Right forelimb (tissue), 1 donor: ENCODE measurements around the gene ZNF521.
A peak's percentile ranks its signal among the peaks of the same experiment; 100 is the strongest.

ENCODE experiments used
- DNase-seq: peaks from one replicate; pipeline ENCODE4 v3.0.0-alpha.2; 2018

ZNF521 gene

DNA sequence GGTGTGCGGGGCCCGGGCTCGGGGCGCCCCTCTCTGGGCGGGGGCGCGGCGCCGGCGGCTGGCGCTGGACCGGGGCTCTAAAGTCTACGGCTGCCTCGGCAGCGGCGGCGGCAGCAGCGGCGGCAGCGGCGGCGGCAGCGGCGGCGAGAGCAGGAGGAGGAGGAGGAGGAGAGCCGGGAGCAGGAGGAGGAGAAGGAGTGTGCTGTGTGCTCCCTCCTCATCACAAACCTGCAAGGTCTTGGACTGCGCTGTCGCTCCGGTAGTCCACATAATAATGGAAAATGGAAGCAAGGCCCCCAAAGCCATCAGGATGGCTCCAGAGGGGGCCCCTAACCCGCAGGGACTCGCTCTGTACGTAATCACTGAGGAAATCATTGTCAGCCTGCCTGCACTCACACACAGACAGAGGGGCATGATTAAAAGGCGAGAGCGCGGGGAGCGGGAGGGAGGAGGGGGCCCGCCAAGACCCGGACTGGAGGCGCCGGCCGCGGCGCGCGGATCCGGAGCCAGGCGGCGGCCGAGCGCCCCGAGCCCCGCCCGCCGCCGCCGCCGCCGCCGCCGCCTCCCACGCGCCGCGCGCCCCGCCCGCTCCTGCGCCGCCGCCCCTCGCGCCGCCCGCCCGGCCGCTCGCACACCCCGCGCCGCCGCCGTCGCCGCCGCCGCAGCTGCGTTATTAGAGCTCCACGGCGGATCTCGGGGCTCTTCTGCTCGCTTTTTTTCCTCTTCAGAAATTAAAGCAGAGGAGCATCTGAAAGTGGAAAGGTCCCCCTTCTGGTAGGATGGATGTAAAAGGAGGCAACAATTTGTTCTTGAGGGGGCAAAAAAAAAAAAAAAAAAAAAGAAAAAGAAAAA lies at the start of gene ZNF521:
Gene ZNF521 (minus strand): TSS at position 390 of the 852 bp plus-strand sequence. CDS start 1,220 bp downstream, outside the sequence.
- DNase-seq: peak; percentile 96

DNA sequence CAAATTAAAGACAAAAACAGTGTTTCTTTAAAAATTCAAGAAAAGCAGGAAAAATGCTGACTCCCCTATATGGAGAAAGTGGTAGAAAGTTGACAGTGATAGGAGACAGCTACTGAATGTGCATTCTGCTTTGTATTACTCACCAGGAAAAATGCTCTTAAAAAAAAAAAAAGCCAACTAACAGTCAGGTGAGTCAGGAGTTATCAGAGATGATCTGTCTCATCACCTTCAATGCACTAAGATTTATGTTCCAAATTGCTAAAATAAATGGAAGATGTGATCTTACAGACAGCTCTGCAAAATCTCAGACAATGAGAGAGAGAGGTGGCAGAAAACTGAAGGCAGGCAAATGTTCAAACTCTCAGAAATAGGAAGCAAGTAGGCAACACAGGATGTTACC lies 47.6 kb upstream of the ZNF521 start:
- no peak for DNase-seq

DNA sequence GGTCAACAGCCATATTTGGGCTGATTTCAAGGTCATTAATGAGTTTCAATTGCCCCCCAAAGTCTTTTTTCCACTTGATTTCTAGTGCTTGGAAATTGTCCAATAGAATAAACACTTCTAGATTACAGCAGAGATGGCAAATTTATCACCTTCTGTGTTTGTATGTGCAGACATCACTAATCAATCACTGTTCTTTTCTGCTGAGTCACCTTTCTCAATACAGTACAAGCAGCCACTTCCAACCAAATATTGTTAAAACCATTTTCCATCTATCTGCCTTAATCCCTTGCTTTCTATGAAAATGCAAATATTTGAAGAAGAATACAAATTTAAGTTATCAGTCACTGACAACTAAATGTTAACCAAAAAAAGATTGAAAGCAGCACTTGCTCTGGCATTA lies 40.2 kb upstream of the ZNF521 start:
- DNase-seq: no peak

DNA sequence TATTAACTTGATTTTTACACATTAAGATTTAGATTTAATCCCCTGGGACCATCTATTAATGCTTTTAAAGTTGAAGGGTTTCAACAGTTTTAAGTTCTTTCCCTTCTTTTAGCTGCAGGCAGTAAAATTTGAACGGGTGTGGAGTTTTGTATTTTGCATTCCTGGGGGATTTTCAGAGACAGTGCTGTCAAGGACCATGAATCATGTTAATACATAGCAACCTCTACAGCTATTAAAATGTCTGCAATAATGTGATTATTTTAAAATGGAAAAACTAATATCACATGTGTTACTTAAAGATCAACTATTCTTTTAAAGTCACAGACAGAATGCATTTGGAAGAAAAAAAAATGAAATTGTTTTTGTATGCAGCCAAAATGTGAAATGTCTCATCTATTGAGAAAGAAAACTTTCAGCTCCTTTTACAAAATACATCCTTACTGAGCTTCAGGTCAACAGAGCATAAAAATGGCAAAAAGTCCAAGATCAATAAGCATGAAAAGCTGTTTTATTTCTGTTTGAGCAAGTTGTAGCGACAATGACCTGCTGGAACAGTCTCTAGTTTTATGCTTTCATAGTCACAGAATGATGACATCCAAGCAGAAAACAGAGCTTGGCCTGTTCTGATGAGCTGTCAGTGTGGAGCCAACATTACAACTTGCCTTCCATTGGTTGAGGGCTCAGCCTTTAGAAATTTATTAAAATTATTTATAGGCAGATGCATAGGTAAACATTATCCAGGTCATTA lies 21.6 kb upstream of the ZNF521 start:
- DNase-seq: no peak

DNA sequence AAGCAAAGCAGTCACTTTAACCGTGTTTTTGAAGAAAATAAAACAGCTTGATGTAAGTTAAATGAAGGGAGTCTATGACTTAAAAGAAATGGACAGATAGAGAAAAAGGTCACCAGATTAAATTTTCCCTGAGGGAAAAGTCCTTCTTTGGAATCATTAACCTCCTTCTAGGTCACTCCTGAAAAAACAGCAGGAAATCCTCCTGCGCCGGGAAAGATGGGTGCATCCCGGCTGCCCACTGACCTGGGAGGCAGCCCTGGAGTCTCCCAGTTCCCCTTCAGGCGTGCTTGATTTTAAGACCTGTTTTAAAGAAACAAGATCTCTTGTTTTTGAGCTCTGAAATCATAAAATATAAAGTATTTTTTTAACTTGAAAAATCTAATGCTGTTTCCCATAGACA lies 18.4 kb upstream of the ZNF521 start:
- no peak for DNase-seq

DNA sequence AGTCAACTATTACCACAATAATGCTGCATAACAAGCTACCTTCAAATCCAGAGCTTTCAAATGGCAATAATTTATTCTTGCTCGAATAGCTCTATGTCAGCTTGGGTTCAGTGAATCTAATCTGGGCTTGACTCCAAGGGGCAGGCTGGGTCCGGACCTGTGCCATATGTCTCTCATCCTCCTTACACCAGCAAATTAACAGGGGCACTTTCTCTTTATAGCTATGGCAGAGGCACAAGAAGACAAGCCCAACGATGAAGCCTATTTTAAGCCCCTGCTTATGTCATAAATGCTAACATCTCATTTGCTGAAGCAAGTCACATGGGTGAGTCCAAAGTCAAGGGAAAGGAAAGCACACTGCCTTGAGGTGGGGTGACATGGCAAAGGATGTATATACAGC lies 13.3 kb upstream of the ZNF521 start:
- no peak for DNase-seq

DNA sequence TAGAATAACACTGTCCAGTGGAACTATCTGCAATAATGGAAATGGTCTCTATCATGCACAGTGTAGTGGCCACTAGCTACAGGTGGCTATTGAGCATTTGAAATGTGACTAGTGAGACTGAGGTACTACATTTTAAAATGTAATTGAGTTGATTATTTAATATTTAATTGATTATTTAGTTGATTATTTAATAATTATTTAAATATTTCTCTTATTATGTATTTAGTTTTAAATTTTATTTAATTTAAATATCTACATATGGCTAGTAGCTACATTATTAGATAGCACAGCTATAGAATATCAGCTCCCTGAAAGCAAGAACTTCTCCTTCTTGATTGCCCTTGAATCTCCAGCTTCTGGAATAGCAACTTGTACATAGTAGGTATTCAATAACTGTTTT lies 12.8 kb upstream of the ZNF521 start:
- DNase-seq: no peak

DNA sequence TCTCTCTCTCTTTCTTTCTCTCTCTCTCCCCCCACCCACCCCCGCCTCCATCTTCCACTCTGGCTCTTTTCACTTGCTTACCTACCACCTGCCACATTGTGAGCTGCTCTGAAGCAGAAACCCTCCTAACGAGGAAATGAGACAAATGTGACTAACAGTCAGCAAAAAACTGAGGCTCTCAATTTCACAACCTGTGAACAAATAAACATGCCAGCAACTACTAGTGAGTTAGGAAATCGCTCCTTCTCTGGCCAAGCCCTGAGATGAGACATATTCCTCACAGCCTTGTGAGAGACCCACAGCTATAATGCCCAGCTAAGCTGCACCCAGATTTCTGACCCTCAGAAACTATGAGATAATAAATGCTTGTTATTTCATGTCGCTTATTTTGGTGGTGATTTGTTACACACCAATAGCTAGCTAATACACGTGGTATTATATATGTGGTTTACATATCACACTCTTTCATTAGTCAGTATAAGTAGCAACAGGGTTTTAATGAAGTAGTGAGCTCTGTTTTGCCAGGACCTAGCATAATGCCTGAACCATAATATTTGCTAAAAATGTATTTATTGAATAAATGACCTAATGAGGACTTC lies 8.4 kb upstream of the ZNF521 start:
- no peak for DNase-seq

DNA sequence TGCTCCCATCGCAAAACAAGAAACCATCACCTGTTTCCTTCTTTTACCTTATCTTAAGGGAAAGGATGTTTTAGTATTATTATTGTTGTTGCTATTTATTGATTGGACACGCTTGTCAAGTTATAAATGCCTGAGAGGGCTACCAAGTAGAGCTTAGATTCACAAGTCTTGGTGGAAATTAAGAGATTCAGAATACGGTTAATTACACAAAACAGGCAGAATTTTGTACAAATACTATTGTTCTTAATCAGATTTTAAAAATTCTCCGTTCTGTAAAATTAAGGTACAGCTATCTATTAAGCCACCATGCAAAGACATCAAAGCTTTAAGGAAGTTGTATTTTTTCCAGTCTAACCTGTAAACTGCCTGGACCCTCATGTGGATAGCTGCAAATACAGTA lies 1.1 kb upstream of the ZNF521 start:
- DNase-seq: no peak

DNA sequence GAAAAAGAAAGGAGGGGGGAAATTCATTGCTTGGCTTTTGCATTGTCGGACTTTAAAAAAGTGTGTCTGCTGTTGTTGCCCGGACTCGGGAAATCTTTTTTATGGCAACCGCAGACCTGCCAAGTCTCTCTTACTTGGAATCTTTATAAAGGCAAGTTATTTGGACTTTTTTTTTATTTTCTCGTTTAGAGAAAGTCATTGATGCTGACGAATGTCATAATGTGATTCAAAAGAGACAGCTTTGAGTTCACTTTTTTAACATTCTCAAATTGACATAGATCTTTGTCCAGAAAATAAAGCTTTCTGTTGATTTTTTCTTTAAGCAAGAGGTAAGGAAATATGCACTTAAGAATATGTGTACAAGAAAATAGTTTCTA lies 651 bp upstream of the ZNF521 start:
- DNase-seq: no peak

DNA sequence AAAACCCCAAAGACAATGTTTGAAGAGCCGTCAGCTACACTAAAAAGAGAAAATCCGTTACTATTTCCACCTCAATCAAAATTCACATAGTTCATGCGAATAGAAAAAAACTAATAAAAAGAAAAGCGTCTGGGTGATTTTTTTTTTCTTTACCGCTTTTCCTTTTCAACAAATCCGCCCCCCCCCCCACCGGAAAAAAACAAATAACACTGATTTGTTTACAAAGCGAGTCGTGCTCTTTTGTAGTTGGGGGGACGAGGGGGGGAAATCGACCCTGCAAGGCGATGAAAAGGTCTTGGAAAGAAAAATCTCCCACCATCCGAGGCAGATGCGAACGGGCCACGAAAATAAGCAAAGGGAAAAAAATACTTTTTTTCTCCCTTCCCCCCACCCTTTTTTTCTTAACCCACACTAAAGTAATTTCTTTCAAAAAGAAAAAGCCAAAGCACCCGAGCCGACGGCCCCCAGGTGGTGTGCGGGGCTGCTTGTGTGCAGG lies 638 bp downstream of the ZNF521 start:
- DNase-seq: no peak

DNA sequence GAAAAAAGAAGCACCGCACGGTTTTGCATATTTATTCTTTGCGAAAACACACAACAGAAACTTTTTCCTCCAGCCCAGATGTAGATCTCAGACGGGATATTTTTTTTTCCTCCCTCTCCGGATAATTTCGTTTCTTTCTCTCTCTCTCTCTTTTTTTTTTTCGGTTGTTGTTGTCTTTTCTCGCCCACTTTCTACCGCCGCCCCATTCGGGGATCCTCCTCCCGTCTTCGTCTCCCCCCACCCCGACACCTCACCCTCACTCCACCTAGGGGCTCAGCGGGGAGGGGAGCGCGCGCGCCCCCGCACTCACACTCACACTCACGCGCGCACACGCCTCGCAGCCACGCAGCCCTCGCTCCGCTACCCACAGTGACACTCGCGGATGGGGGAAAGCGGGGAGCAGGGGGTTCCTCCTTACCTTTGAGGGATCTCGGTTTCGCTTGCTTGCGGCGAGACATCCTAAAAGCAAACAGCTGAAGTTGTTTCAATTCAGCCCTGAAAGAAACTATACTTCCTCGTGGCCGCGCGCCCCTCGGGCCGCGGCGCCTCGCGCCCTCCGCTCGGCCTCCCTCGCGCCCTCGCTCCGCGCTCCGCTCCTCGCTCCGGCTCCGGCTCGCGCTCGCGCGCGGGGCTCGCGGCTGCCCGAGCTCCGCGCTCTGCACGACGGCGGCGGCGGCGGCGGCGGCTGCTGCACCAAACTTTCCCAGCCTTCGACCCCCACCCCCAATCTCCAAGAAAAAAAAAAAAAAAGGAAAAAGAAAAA lies 1.3 kb downstream of the ZNF521 start:
- peak; percentile 85 for DNase-seq

DNA sequence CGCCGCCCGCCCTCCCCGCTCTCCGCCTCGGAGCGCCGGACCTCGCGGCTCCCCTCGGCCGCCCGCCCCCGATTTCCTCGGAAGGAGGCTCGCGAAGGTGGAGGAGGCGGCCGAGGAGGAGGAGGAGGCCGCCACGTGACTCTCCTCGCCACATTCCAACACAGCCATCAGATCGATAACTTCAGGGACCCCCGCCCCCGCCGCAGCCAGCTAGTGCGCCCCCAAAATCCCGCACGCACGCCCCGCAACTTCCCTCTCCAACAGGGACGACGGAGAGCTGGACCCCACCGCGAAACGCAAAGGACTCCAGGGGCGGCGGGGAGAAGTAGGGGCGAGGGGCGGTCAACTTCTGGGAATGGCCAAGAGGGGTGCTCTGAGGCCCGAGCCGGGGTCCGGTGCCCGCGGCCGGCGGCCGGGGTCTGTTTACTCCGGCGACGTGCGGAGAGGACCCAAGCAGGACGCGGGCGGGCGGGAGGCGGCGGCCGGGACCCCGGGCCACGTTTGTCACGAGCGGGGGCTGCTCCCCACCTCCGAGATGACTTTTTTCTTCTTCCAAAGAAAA lies 2.0 kb downstream of the ZNF521 start:
- peak; percentile 80 for DNase-seq

DNA sequence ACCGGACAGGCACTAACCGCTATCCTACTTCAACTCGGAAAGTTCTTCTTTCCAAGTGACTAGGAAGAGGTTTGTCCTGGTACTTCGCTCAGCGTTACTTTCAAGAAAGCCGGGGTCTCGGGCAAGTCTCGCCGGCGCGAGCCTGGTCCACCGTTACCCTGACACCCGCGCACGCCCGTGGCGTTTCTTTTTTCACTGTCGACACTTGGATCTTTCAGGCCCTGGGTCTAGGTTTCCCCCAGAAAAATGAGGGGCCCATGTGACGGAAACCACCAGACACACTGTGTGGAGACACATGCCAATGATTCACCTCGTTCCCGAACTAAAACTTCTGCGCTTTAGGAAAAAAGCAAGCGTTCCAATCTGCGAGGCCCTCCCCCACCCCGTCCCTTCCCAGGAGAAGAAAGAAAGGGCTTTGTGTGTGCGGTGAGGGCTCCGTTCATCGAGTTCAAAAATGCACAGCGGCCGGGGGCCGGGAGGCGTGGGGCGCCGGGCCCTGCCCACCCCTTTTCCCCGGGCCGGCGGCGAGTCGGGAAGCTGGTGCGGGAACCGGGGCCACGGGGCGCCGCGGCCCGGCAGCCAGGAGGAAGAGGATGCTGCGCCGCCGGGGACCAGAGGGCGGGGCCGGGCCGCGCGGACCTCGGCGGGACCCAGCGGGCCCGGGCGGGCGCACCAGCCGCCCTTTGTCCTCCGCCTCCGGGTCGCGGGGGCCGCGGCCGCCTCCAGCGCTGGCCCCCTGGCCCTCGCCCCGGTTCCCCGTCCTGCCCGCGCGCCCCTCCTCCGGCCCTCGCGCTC lies 2.6 kb downstream of the ZNF521 start:
- peak; percentile 78 for DNase-seq

DNA sequence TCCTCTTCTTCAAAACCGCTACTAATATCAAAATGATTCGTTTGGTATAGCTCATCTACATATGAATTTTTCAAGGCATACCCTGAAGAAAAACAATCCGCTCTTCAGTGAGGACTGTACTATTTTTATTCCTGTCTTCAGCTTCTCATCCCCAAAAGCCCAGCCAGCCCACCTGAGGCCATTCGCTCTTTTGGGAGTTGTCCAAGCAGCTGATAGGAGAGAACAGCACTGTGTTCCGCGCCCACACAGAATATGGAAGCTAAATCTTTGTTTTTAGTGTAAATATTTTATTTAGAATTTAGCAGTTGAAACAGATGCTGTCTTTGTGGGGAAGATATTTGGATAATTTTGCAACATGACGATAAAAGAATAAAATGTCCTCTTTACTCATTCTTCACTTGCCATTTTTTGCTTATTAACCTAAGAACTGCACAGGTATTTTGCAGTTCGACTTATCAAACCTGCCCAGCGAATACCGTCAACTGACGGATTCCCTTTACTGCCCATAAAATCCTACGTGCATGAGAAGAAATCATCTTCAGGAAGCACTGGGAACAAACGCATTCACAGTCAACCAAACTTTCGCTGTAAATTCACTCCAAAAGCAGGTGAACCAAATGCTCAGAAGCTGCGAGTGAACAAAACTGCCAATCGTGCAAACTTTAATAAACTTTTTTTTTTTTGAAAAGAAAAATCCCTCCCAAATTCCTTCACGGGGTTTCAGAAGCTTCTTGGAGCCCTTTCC lies 3.4 kb downstream of the ZNF521 start:
- peak; percentile 43 for DNase-seq

DNA sequence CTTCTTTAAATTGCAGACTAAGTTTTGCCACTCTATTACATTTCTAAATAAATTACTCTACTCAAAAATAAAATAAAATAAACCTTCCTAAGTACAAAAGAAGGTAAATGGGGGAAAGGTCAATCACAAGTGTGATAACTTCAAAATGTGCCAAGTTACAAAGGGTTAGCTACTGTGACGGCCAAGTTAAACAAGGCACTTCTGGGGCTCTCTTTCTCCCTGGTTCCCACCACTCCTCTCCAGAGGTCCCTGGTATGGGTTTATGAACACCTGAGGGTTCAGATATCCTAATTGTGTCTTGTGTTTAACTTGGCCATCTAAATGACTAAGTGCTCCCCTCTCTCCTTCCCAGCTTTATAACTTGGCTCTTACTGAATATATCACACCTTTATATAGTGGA lies 5.4 kb downstream of the ZNF521 start:
- DNase-seq: no peak

DNA sequence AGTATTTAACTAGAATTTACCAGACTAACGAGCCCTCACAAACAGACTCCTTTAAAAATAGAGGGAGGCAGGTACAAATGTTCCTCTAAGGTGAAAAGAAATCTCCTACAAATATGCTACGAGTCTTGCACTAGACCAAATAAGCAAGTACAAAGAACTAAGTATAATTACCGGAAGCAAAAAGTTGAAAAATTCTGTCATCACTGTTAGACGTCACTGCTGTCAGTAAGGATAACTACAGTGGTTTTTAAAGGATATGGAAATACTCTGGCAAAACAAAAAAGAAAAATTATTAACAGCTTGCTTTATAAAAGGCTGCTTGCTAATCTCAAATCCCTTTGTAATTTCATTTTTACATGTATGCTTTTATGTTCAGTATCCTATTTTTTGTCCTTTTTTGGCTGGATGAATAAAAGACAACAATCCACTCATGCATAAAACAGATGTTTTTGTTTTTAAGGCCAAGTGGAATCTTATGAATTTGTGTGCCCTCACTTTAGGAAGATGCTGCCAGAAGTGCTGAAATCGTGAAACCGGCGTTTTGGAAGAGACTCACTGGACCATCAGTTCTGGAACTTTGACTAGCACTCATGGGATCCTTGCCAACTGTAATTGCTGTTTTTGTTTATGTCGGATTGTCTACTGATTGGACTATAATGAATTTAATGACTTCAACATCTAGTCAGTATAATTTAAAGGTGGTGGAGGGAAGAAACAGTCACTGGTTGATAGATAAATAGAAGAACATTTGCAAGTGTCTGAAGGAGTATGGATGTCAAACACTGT lies 6.7 kb downstream of the ZNF521 start:
- no peak for DNase-seq

DNA sequence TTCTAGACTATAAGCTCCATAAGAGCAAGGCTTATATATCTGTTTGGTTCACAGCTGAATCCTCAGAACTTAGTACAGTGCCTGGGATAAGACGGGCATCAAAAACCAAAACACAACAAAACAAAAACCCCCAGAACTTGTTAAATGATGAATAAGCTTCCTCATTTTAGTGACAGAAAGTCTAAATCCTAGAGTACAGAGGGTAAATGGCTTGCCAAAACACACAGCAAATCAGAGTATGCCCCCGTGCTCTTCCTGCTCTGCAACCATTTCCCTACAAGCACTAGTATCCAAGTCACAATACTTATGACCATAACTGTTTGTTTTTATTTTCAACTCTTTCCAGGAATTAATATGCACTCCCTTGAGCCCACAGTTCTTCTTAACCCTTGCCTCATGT lies 10.1 kb downstream of the ZNF521 start:
- DNase-seq: no peak

DNA sequence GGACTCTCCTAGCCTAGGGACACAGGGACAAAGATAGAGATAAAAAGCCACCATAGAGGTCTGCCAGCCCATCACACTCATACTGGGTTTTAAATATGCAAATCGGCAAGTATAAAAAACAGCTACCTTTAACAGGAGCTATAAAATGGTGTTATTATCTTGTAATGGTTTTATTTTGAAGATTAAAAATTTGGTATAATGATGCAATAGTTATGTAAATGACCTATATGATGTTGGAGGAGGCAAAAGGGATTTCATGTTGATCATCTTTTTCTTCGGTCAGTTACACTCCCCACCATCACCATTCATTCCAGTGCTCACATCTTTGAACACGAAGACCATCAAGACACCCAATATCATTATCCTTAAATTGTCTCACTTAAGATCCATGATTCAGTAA lies 11.2 kb downstream of the ZNF521 start:
- no peak for DNase-seq

DNA sequence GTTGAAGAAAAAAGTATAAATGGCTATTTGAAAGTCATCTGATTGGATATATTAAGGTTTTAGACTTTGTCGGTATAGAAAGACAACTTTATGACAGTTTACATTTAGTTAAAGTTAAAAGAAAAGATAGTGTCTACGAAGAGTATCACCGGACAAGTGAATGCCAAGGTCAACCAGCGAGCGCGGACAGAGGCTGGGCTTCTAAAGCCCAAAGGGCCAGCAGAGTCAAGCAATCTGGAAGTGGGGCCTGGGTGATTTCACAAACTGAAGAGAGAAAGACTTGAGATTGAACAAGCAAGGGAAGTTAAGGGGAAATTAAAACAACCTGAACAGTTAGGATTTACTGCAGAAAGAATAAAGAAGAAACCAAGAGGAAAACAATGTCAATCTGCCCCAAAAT lies 16.3 kb downstream of the ZNF521 start:
- no peak for DNase-seq
